AG04450 (cell line): Measurements from ENCODE around the gene MAP3K2. TPM values are rescaled to one million over a fixed set of nuclear protein-coding genes. Genes with fewer than 3 reads are reported as not detected.

ENCODE experiments used
- CTCF ChIA-PET: fragments of 300-600, 350-600 bp; formaldehyde crosslinking; extraction: SDS; loops from one replicate; lab custom pipeline; 2022; ENCODE audit warnings: antibody characterized with exemption, inconsistent platforms; lab: Charles Lee
- POLR2A ChIA-PET: fragments of 350-600 bp; formaldehyde crosslinking; extraction: SDS; loops from one replicate; lab custom pipeline; 2021; ENCODE audit warnings: antibody characterized with exemption, inconsistent platforms; lab: Yijun Ruan, JAX
- DNase-seq: peaks from one replicate; pipeline ENCODE4 v3.0.0-alpha.2; 2011; ENCODE audit warnings: low read depth, low spot score
- H3K27ac ChIP-seq: one replicate; pipeline ENCODE4 v1.5.1; 2012; ENCODE audit warnings: low read depth, low read length, control low read depth
- H3K27me3 ChIP-seq: one replicate; pipeline ENCODE4 v1.6.0; 2012; ENCODE audit warnings: low read length; ENCODE audit not compliant: control insufficient read depth, insufficient read depth
- H3K4me3 ChIP-seq: 2 replicates; pipeline ENCODE4 v1.5.1; 2011; ENCODE audit warnings: mild to moderate bottlenecking, low read depth, low read length, control low read depth
- H3K9me3 ChIP-seq: 2 replicates; pipeline ENCODE4 v1.5.1; 2012; ENCODE audit warnings: low read length; ENCODE audit not compliant: control insufficient read depth, insufficient read depth
- polyA plus RNA-seq: library from polyadenylated mRNA; depleted of rRNA; stranded (reverse); fragments of >200 nt; gene quantifications from 2 replicates; pipeline ENCODE4 v1.2.3, GENCODE V29; 2011
- TF ChIP-seq, protein P1 (sequence below): IDR thresholded peaks from 2 replicates; pipeline ENCODE4 v1.5.1; 2011; ENCODE audit warnings: low read depth, low read length, control low read depth, inconsistent platforms

MAP3K2 gene
- polyA plus RNA-seq, 1 experiment: 15.5 TPM

DNA sequence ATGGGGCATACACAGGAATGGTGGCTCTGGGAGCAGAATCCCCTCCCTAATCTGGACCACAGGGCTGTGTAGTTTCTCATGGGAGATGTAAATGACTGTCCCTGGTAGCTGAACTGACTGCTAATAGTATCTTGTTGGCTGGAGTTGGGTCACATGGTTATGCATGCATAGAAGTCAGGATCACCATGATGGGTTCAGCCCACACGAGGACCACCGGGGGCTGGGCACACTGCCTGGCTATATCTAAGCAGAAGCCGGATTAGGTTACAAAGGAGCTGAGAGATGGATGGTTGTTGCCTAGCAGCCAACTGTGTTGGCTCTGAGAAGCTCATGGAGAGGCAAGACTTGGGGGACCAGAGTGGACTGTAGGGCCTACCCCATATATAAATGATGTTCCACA lies 6.7 kb upstream of the MAP3K2 start:
- no peaks in the 10 kb centered on the region for H3K9me3 ChIP-seq
- no peaks in the 10 kb centered on the region for H3K27me3 ChIP-seq
- TF ChIP-seq, protein P1, sequence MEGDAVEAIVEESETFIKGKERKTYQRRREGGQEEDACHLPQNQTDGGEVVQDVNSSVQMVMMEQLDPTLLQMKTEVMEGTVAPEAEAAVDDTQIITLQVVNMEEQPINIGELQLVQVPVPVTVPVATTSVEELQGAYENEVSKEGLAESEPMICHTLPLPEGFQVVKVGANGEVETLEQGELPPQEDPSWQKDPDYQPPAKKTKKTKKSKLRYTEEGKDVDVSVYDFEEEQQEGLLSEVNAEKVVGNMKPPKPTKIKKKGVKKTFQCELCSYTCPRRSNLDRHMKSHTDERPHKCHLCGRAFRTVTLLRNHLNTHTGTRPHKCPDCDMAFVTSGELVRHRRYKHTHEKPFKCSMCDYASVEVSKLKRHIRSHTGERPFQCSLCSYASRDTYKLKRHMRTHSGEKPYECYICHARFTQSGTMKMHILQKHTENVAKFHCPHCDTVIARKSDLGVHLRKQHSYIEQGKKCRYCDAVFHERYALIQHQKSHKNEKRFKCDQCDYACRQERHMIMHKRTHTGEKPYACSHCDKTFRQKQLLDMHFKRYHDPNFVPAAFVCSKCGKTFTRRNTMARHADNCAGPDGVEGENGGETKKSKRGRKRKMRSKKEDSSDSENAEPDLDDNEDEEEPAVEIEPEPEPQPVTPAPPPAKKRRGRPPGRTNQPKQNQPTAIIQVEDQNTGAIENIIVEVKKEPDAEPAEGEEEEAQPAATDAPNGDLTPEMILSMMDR: no peak
- H3K4me3 ChIP-seq: no peak overlapping the region
- CTCF ChIA-PET: no interaction called here
- H3K27ac ChIP-seq: no peak overlapping the region
- POLR2A ChIA-PET: no interaction called here
- DNase-seq: no peak

DNA sequence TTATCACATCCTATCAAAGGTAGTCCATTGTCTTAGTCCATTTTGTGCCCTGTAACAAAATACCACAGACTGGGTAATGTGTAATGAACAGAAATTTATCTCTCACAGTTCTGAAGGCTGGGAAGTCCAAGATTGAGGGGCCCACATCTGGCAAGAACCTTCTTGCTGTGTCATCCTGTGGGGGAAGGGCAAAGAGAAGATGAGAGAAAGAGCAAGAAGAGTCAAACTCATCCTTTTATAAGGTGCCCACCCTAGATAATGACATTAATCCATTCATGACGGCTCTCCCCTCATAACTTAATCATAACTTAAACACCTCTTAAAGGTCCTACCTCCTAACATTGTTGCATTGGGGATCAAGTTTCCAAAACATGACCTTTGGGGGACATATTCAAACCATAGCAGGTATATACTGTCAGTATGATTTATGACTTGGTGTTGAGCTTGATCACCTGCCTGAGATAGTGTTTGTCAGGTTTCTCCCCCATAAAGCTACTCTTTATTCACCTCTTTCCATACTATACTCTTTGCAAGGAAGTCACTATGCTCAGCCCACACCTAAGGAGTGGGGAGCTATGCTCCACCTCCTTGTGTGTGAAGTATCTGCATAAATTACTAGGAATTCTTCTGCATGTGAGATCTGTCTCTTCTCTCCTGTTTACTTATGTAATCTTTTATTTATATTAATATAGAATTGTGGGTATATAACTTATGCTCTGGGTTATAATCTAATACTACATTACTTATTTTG lies 5.2 kb upstream of the MAP3K2 start:
- H3K9me3 ChIP-seq: no peaks in the 10 kb centered on the region
- DNase-seq: no peak
- CTCF ChIA-PET: interaction anchor here (1.0 kb wide), 1 partner anchor 69 kb away, joined by 3 read pairs; no protein-coding TSS in a partner anchor
- POLR2A ChIA-PET: no interaction called here
- H3K4me3 ChIP-seq: no peak overlapping the region
- H3K27ac ChIP-seq: no peak overlapping the region
- TF ChIP-seq, protein P1: no peak
- H3K27me3 ChIP-seq: no peaks in the 10 kb centered on the region

DNA sequence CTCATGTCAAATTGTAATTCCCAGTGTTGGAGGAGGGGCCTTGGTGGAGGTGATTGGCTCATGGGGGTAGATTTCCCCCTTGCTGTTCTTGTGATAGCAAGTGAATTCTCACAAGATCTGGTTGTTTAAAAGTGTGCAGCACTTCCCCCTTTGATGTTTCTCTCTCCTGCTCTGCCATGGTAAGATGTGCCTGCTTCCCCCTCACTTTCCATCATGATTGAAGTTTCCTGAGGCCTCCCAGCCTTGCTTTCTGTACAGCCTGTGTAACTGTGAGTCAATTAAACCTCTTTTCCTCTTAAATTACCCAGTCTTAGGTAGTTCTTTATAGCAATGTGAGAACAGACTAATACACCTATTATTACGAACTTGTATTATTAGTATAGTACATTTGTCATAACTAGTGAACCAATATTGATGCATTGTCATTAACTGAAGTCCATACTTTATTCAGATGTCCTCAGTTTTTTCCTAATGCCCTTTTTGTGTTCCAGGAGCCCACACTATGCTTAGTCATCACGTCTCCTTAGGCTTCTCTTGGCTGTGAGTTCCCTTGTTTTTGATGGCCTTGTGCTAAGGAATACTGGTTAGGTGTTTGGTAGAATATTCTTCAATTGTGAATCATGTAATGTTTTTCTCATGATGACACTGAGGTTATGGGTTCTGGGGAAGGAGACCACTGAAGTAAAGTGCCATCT lies 4.5 kb upstream of the MAP3K2 start:
- CTCF ChIA-PET: no interaction called here

DNA sequence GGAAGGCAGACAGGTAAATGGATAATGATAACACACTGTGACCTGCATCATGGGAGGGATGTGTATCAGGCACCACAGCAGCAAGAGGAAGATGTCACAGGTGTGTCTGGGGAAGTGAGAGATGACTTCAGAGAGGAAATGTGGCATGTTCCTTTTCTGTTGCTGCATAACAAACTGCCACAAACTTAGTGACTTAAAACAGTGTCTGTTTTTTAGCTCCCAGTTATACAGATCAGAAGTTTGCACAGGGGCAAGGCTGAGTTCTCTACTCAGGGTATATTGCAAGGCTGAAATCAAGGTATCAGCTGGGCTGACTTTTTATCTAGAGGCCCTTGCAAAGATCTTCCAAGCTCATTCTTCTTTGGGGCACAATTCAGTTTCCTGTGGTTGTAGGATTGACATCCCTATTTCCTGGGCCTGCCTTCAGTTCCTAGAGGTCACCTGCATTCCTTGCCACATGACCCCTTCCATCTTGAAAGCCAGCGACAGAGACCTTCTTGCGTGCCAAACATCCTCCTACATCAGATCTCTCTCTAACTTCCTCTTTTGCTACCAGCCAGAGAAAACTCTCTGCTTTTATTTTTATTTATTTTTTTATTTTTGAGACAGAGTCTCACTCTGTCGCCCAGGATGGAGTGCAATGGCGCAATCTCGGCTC lies 2.1 kb upstream of the MAP3K2 start:
- no peak for DNase-seq
- TF ChIP-seq, protein P1: no peak
- POLR2A ChIA-PET: no interaction called here
- H3K4me3 ChIP-seq: no peak overlapping the region
- CTCF ChIA-PET: no interaction called here
- no peaks in the 10 kb centered on the region for H3K27me3 ChIP-seq
- H3K27ac ChIP-seq: no peak overlapping the region
- H3K9me3 ChIP-seq: no peaks in the 10 kb centered on the region; the same call in 1 of the 2 replicates

More for the DNA sequence above, 4.5 kb upstream of the MAP3K2 start:
- POLR2A ChIA-PET: no interaction called here
- H3K9me3 ChIP-seq: no peaks in the 10 kb centered on the region; the same call in 1 of the 2 replicates
- no peak overlapping the region for H3K4me3 ChIP-seq
- TF ChIP-seq, protein P1: no peak
- no peak for DNase-seq
- no peaks in the 10 kb centered on the region for H3K27me3 ChIP-seq
- no peak overlapping the region for H3K27ac ChIP-seq
